Osteocyte (in vitro differentiated cells): Measurements from ENCODE around the gene PRDM15. TPM values are rescaled to one million over a fixed set of nuclear protein-coding genes. Genes with fewer than 3 reads are reported as not detected.
A peak's percentile ranks its signal among the peaks of the same experiment; 100 is the strongest.

Experiments
- DNase-seq: peaks from one replicate; pipeline ENCODE4 v3.0.0; 2021; ENCODE audit warnings: mixed read lengths; ENCODE audit not compliant: unreplicated experiment; ENCODE audit errors: extremely low spot score
- H3K27ac Mint-ChIP-seq: one replicate; pipeline ENCODE4 v1.8.0; 2021; ENCODE audit warnings: mild to moderate bottlenecking, mixed read lengths; ENCODE audit not compliant: unreplicated experiment
- H3K27me3 Mint-ChIP-seq: one replicate; pipeline ENCODE4 v1.8.0; 2021; ENCODE audit warnings: mixed read lengths; ENCODE audit not compliant: unreplicated experiment
- H3K36me3 Mint-ChIP-seq: one replicate; pipeline ENCODE4 v1.8.0; 2021; ENCODE audit warnings: mixed read lengths; ENCODE audit not compliant: unreplicated experiment
- H3K4me1 Mint-ChIP-seq: one replicate; pipeline ENCODE4 v1.8.0; 2021; ENCODE audit warnings: mixed read lengths; ENCODE audit not compliant: unreplicated experiment
- H3K4me3 Mint-ChIP-seq: one replicate; pipeline ENCODE4 v1.8.0; 2021; ENCODE audit warnings: mild to moderate bottlenecking, moderate library complexity, mixed read lengths; ENCODE audit not compliant: unreplicated experiment
- H3K9me3 Mint-ChIP-seq: one replicate; pipeline ENCODE4 v1.8.0; 2021; ENCODE audit warnings: mixed read lengths; ENCODE audit not compliant: unreplicated experiment
- CTCF ChIP-seq: fragments of 200-600 bp; sonication (generic); IDR thresholded peaks from 2 replicates; pipeline ENCODE4 v1.5.0; 2021; ENCODE audit warnings: antibody characterized with exemption, mild to moderate bottlenecking, moderate library complexity
- total RNA-seq: library from RNA; stranded (reverse); gene quantifications from 2 replicates; pipeline ENCODE4 v1.2.1, GENCODE V29; 2021

PRDM15 gene
- total RNA-seq, 1 donor from 2014 or later = 11.4 TPM

DNA sequence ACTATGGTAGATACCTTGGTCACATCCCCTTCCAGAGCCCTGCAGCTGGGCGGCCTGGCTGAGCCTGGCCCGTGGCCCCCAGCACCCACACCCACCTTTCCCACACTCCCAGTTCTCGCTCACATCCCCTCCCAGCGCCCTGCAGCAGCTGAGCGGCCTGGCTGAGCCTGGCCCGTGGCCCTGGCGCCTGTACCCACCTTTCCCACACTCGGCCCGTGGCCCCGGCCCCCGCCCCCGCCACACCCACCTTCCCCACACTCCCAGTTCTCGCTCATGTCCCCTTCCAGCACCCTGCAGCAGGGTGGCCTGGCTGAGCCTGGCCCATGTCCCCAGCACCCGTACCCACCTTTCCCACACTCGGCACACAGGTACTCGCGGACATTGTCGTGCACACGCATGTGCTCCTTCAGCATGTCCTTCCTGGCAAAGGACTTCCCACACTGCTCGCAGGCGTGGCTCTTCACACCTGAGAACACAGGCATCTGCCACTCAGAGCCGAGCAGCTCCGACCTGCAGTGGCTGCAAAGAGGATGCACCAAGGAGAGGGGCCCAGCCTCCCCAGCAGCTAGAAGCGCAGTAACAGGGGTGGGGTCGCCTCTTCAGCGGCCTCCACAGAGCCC is 59.8 kb downstream of the PRDM15 start:
- no peak for DNase-seq
- H3K9me3 Mint-ChIP-seq = no peaks in the 10 kb centered on the region
- H3K27me3 Mint-ChIP-seq = no peaks in the 10 kb centered on the region
- TF ChIP-seq CTCF = no peak
- peaks cover 20% of the 10 kb centered on the region for H3K36me3 Mint-ChIP-seq
- H3K4me3 Mint-ChIP-seq = no peak overlapping the region
- peaks cover 12% of the 10 kb centered on the region for H3K4me1 Mint-ChIP-seq
- H3K27ac Mint-ChIP-seq = no peak overlapping the region

GRCh38 chr21:41817877-41818855 is 61.0 kb downstream of the PRDM15 start:
- Mint-ChIP-seq H3K27ac (no peak overlapping the region), H3K9me3 (no peaks in the 10 kb centered on the region), H3K36me3 (peaks cover 21% of the 10 kb centered on the region), H3K27me3 (no peaks in the 10 kb centered on the region), H3K4me1 (peaks cover 12% of the 10 kb centered on the region), H3K4me3 (no peak overlapping the region)
- DNase-seq = no peak
- no peak for TF ChIP-seq CTCF

GRCh38 chr21:41817228-41817627 is 61.9 kb downstream of the PRDM15 start:
- no peak for DNase-seq
- Mint-ChIP-seq H3K36me3 (peaks cover 16% of the 10 kb centered on the region), H3K27me3 (no peaks in the 10 kb centered on the region), H3K9me3 (no peaks in the 10 kb centered on the region), H3K4me1 (peaks cover 12% of the 10 kb centered on the region), H3K4me3 (no peak overlapping the region), H3K27ac (peak overlapping the region; percentile 63)
- TF ChIP-seq CTCF = peak; percentile 84

DNA sequence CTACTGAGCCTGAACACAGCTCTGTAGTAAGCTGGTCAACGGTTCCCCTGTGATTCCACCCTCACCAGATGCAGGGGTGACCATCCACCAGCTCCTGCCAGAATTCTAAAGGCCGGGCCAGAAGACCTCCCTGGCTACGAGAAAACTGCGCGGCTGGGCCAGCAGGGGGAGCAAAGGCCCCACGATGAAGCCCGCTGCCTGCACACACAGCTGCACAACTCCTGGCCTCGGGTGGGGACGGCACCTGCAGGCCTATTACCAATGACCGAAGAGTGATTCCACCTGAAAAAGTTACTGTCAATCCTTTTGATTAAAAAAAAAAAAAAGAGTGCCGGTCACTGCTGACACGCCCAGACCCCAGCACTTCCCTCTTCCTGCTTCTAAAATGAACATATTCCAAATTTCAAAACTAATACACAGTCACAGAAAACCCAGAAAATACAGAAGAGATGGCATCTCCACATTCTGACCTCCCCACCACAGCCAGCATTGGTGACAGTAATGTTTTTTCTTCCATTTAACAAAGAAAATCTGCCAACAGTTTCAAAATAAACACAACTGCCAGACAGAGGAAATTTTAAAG is 62.5 kb downstream of the PRDM15 start:
- peak; percentile 88 for TF ChIP-seq CTCF
- Mint-ChIP-seq H3K27ac (peak overlapping the region; percentile 63), H3K36me3 (peaks cover 11% of the 10 kb centered on the region), H3K4me1 (peaks cover 12% of the 10 kb centered on the region), H3K27me3 (no peaks in the 10 kb centered on the region), H3K9me3 (no peaks in the 10 kb centered on the region), H3K4me3 (no peak overlapping the region)
- no peak for DNase-seq
